Natural killer cell (primary cell): ENCODE data around the gene LACRT. TPM values are rescaled to one million over a fixed set of nuclear protein-coding genes. Genes with fewer than 3 reads are reported as not detected.

Experiments used
- ATAC-seq, 3 donors: fragments of 150-1000 bp in 2 of 3; fragments of 200-7000 bp in 1 of 3; cut with Tn5 transposase; 1 replicate in 1 of 3; 2 replicates in 2 of 3; pipeline ENCODE4 v1.10.0; 2021; ENCODE audit warnings: mild to moderate bottlenecking in 2 of 3, moderate library complexity in 2 of 3
- DNase-seq, 2 donors: peaks; one replicate each; pipeline versions ENCODE4 v3.0.0 to v3.0.0-alpha.2; 2013 to 2021; ENCODE audit warnings: mixed read lengths in 1 of 2
- H3K27ac ChIP-seq: one replicate; pipeline ENCODE4 v1.5.1; 2013; ENCODE audit warnings: mild to moderate bottlenecking, low read length
- H3K27me3 ChIP-seq: one replicate; pipeline ENCODE4 v1.6.1; 2013; ENCODE audit warnings: low read length; ENCODE audit not compliant: control insufficient read depth, insufficient read depth
- H3K36me3 ChIP-seq: one replicate; pipeline ENCODE4 v1.6.1; 2013; ENCODE audit warnings: low read length; ENCODE audit not compliant: control insufficient read depth, insufficient read depth
- H3K4me1 ChIP-seq: one replicate; pipeline ENCODE4 v1.6.1; 2013; ENCODE audit warnings: low read length; ENCODE audit not compliant: control insufficient read depth, insufficient read depth
- H3K4me3 ChIP-seq: one replicate; pipeline ENCODE4 v1.5.1; 2013; ENCODE audit warnings: low read length
- H3K9me3 ChIP-seq: one replicate; pipeline ENCODE4 v1.6.1; 2013; ENCODE audit warnings: low read length; ENCODE audit not compliant: control insufficient read depth, insufficient read depth
- H3K27ac Mint-ChIP-seq, 2 donors: one replicate each; pipeline ENCODE4 v1.8.0; 2022; ENCODE audit warnings: mild to moderate bottlenecking in 2 of 2, mixed read lengths in 2 of 2, moderate library complexity in 1 of 2
- H3K27me3 Mint-ChIP-seq, 2 donors: one replicate each; pipeline ENCODE4 v1.8.0; 2022; ENCODE audit warnings: low read depth in 2 of 2, mixed read lengths in 2 of 2
- H3K36me3 Mint-ChIP-seq: one replicate; pipeline ENCODE4 v1.8.0; 2022; ENCODE audit warnings: mixed read lengths
- H3K4me1 Mint-ChIP-seq, 2 donors: one replicate each; pipeline ENCODE4 v1.8.0; 2022; ENCODE audit warnings: mixed read lengths in 2 of 2
- H3K4me3 Mint-ChIP-seq: one replicate; pipeline ENCODE4 v1.8.0; 2022; ENCODE audit warnings: mild to moderate bottlenecking, moderate library complexity, mixed read lengths
- H3K9me3 Mint-ChIP-seq, 2 donors: one replicate each; pipeline ENCODE4 v1.8.0; 2022; ENCODE audit warnings: mixed read lengths in 2 of 2
- WGBS: methylation state at CpG from one replicate; pipeline ENCODE4 v1.1.7; 2013; ENCODE audit warnings: missing lambda C conversion rate; ENCODE audit not compliant: insufficient coverage; 5-methylcytosine and 5-hydroxymethylcytosine counted together
- intact Hi-C: fragments of 100-400 bp; cut with micrococcal nuclease; formaldehyde crosslinking; loops from one replicate; pipeline ENCODE4 v1.14.2; 2022
- total RNA-seq, 4 donors: library from RNA; stranded (reverse); fragments of 120-200 nt in 1 of 4; gene quantifications; one replicate each; pipeline versions ENCODE4 v1.2.3 to v1.2.4, GENCODE V29; 2013 to 2022
- TF ChIP-seq, protein P1 (sequence below): fragments of 200-600 bp; IDR thresholded peaks from one replicate; pipeline ENCODE4 v1.8.0; 2022; ENCODE audit warnings: antibody characterized with exemption

Gene LACRT
- total RNA-seq, 3 donors from 2014 or later (not counting 1 experiment from before 2014, with no cell fraction given): not detected

DNA sequence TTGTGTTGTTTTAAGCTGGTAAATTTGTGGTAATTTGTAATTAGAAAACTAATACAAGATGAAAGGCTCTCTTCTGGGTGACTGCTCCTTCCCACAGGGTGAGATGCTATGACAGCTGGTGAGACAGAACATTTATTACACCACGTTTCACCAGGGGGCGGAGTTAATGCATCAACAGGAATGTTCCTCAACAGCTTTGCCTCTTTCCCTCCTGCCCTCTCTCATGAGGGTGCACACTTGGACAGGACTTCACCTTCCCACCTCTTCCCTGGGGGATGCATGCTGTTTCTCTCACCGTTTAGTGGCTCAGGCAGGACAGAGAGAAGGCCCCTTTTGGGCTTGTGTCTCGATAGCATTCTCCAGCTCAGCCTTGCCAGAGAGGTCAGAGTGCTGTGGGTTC is 32.9 kb downstream of the LACRT start:
- ATAC-seq: no peak
- Mint-ChIP-seq H3K27me3 (peaks cover 5 to 10% of the 10 kb centered on the region in 2 donors), H3K9me3 (no peaks in the 10 kb centered on the region), H3K27ac (no peak overlapping the region), H3K4me1 (no peaks in the 10 kb centered on the region), H3K4me3 (no peak overlapping the region), H3K36me3 (no peaks in the 10 kb centered on the region)
- H3K36me3 ChIP-seq: no peaks in the 10 kb centered on the region
- H3K9me3 ChIP-seq: no peaks in the 10 kb centered on the region
- no peaks in the 10 kb centered on the region for H3K27me3 ChIP-seq
- DNase-seq: no peak
- intact Hi-C loops: no loop called here
- no peak overlapping the region for H3K27ac ChIP-seq
- TF ChIP-seq, protein P1, sequence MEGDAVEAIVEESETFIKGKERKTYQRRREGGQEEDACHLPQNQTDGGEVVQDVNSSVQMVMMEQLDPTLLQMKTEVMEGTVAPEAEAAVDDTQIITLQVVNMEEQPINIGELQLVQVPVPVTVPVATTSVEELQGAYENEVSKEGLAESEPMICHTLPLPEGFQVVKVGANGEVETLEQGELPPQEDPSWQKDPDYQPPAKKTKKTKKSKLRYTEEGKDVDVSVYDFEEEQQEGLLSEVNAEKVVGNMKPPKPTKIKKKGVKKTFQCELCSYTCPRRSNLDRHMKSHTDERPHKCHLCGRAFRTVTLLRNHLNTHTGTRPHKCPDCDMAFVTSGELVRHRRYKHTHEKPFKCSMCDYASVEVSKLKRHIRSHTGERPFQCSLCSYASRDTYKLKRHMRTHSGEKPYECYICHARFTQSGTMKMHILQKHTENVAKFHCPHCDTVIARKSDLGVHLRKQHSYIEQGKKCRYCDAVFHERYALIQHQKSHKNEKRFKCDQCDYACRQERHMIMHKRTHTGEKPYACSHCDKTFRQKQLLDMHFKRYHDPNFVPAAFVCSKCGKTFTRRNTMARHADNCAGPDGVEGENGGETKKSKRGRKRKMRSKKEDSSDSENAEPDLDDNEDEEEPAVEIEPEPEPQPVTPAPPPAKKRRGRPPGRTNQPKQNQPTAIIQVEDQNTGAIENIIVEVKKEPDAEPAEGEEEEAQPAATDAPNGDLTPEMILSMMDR: no peak
- 69% methylated on average over 4 of the region's 4 CpGs for WGBS
- no peaks in the 10 kb centered on the region for H3K4me1 ChIP-seq
- no peak overlapping the region for H3K4me3 ChIP-seq

DNA sequence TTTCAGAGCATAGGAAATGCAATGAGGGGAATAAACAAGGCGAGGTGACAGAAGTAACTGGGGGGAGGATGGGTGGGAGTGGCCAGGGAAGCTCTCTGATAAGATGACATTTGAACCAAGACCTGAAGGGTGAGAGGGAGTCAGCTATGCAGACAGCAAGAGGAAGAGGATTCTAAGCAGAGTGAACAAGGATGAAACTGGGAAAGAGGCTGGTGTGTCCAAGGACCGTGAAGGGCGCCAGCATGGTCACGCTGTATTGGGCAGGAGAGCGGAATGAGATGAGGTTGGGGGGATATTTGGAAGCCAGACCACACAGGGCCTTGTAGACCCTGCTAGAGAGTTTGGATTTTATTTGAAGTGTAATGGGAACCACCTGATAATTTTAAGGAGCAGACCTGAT is 35.7 kb downstream of the LACRT start:
- Histone ChIP-seq H3K27ac (no peak overlapping the region), H3K4me1 (no peaks in the 10 kb centered on the region), H3K4me3 (no peak overlapping the region), H3K9me3 (no peaks in the 10 kb centered on the region), H3K27me3 (no peaks in the 10 kb centered on the region), H3K36me3 (no peaks in the 10 kb centered on the region)
- ATAC-seq (no peak), DNase-seq (no peak)
- TF ChIP-seq, protein P1: no peak
- WGBS: 89% methylated on average over 5 of the region's 5 CpGs
- intact Hi-C loops: no loop called here
- no peak overlapping the region for H3K27ac Mint-ChIP-seq
- H3K36me3 Mint-ChIP-seq: no peaks in the 10 kb centered on the region
- no peaks in the 10 kb centered on the region for H3K4me1 Mint-ChIP-seq
- H3K4me3 Mint-ChIP-seq: no peak overlapping the region
- no peaks in the 10 kb centered on the region for H3K9me3 Mint-ChIP-seq
- peaks cover 10 to 11% of the 10 kb centered on the region in 2 donors for H3K27me3 Mint-ChIP-seq

DNA sequence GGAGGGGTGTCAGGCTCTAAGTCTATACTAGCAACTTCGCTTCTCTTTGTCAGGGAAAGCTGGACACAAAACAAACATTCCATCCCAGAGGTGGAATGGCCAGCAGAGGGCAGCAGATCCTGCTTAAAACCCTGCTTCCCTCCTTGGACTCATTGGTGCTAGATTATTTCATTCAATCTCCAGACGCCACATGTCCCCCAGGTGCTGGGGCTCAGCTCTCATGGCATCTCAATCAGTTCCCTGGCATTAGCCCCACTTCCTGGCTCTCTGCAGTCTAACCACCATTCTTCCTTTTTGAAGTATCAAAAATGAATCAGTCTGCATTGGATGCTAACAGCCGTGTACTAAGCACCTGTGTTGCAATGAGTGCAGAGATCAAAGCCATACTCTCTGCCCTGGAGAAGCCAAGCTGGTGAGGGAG is 38.2 kb downstream of the LACRT start:
- Histone ChIP-seq H3K4me1 (no peaks in the 10 kb centered on the region), H3K27me3 (no peaks in the 10 kb centered on the region), H3K4me3 (no peak overlapping the region), H3K9me3 (no peaks in the 10 kb centered on the region), H3K27ac (no peak overlapping the region), H3K36me3 (no peaks in the 10 kb centered on the region)
- no peaks in the 10 kb centered on the region for H3K4me1 Mint-ChIP-seq
- peaks cover 14 to 17% of the 10 kb centered on the region in 2 donors for H3K27me3 Mint-ChIP-seq
- ATAC-seq (peak in 1 of 3 donors; percentile 62), DNase-seq (peak; percentile 25 to 72)
- no peak overlapping the region for H3K27ac Mint-ChIP-seq
- intact Hi-C loops: no loop called here
- TF ChIP-seq, protein P1: peak; percentile 79
- H3K4me3 Mint-ChIP-seq: no peak overlapping the region
- no peaks in the 10 kb centered on the region for H3K9me3 Mint-ChIP-seq
- H3K36me3 Mint-ChIP-seq: no peaks in the 10 kb centered on the region
- 28% methylated on average over 3 of the region's 3 CpGs for WGBS

DNA sequence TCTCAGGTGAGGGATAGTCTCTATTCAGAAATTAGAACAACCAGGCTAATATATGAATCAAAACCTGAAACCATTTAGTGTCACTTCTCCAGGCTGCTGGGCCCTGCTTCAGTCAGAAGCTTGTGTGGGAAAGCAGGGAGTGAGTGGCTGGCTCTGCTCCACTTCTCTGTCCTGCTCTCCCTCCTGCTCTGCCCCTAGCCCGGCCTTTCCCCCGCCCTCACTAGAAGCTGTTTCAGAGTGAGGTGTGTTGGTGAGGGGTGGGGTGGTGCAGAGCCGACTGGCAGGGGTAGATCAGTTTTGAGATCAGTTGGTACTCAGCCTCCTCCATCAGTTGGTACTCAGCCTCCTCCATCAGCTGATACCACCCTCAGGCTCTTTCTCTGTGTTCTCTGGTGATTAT is 39.2 kb downstream of the LACRT start:
- H3K27me3 Mint-ChIP-seq: peaks cover 19 to 28% of the 10 kb centered on the region in 2 donors

More for the DNA sequence above, 39.2 kb downstream of the LACRT start:
- Histone ChIP-seq H3K27me3 (no peaks in the 10 kb centered on the region), H3K4me1 (no peaks in the 10 kb centered on the region), H3K36me3 (no peaks in the 10 kb centered on the region), H3K4me3 (no peak overlapping the region), H3K27ac (no peak overlapping the region), H3K9me3 (no peaks in the 10 kb centered on the region)
- DNase-seq (no peak), ATAC-seq (no peak)
- H3K36me3 Mint-ChIP-seq: no peaks in the 10 kb centered on the region
- H3K27ac Mint-ChIP-seq: no peak overlapping the region
- 80% methylated on average over 1 of the region's 3 CpGs for WGBS
- no peaks in the 10 kb centered on the region for H3K4me1 Mint-ChIP-seq
- no peak overlapping the region for H3K4me3 Mint-ChIP-seq
- intact Hi-C loops: no loop called here
- TF ChIP-seq, protein P1: no peak
- no peaks in the 10 kb centered on the region for H3K9me3 Mint-ChIP-seq
